CD8-positive, alpha-beta memory T cell (primary cell): ENCODE measurements around the gene CD14. TPM values are rescaled to one million over a fixed set of nuclear protein-coding genes. Genes with fewer than 3 reads are reported as not detected.
"Not testable (repeated sequence)": the region's sequence is repeated elsewhere in the genome, so short reads cannot be mapped to it uniquely, and the experiment has no call there.

Experiments
- CTCF ChIA-PET: fragments of 350-600 bp; sonication (Branson Sonifier 250); formaldehyde crosslinking; loops from one replicate; lab custom pipeline; 2021; ENCODE audit warnings: antibody characterized with exemption; lab: Charles Lee
- POLR2A ChIA-PET: fragments of 350-600 bp; sonication (Branson Sonifier 250); formaldehyde crosslinking; loops from one replicate; lab custom pipeline; 2021; ENCODE audit warnings: antibody characterized with exemption; lab: Charles Lee
- DNase-seq, 5 donors: peaks; one replicate each; pipeline versions ENCODE4 v3.0.0 to v3.0.0-alpha.2; 2020 to 2022; ENCODE audit warnings: mixed read lengths in 1 of 5
- H3K27ac ChIP-seq: one replicate; pipeline ENCODE4 v1.7.0; 2013; ENCODE audit warnings: low read depth, mild to moderate bottlenecking, low read length, moderate library complexity
- H3K27me3 ChIP-seq: 2 replicates; pipeline ENCODE4 v1.7.0; 2013; ENCODE audit warnings: low read length, mild to moderate bottlenecking; ENCODE audit not compliant: insufficient read depth, poor library complexity, severe bottlenecking
- H3K36me3 ChIP-seq: 2 replicates; pipeline ENCODE4 v1.7.0; 2013; ENCODE audit warnings: mild to moderate bottlenecking, low read length, moderate library complexity; ENCODE audit not compliant: insufficient read depth
- H3K4me1 ChIP-seq: 2 replicates; pipeline ENCODE4 v1.7.0; 2013; ENCODE audit warnings: mild to moderate bottlenecking, low read length, moderate library complexity; ENCODE audit not compliant: insufficient read depth
- H3K4me3 ChIP-seq: 2 replicates; pipeline ENCODE4 v1.7.0; 2013; ENCODE audit warnings: mild to moderate bottlenecking, low read length
- H3K9me3 ChIP-seq: 2 replicates; pipeline ENCODE4 v1.7.0; 2013; ENCODE audit warnings: mild to moderate bottlenecking, low read length
- H3K27ac Mint-ChIP-seq, 8 donors: one replicate each; pipeline ENCODE4 v1.8.0; 2020 to 2021; ENCODE audit warnings: mixed read lengths in 8 of 8, mild to moderate bottlenecking in 6 of 8, inconsistent platforms in 3 of 8, moderate library complexity in 3 of 8
- H3K27me3 Mint-ChIP-seq, 2 donors: one replicate each; pipeline ENCODE4 v1.8.0; 2020 to 2021; ENCODE audit warnings: mixed read lengths in 2 of 2, mild to moderate bottlenecking in 1 of 2, moderate library complexity in 1 of 2
- H3K36me3 Mint-ChIP-seq, 3 donors: one replicate each; pipeline ENCODE4 v1.8.0; 2020 to 2021; ENCODE audit warnings: mixed read lengths in 3 of 3, inconsistent platforms in 1 of 3, mild to moderate bottlenecking in 1 of 3
- H3K4me1 Mint-ChIP-seq, 3 donors: one replicate each; pipeline ENCODE4 v1.8.0; 2020 to 2021; ENCODE audit warnings: mixed read lengths in 3 of 3, inconsistent platforms in 1 of 3, mild to moderate bottlenecking in 1 of 3
- H3K4me3 Mint-ChIP-seq, 7 donors: one replicate each; pipeline ENCODE4 v1.8.0; 2020 to 2021; ENCODE audit warnings: mixed read lengths in 7 of 7, mild to moderate bottlenecking in 6 of 7, moderate library complexity in 4 of 7, inconsistent platforms in 2 of 7
- H3K9me3 Mint-ChIP-seq, 5 donors: one replicate each; pipeline ENCODE4 v1.8.0; 2020 to 2022; ENCODE audit warnings: mixed read lengths in 5 of 5, mild to moderate bottlenecking in 3 of 5, moderate library complexity in 2 of 5, inconsistent platforms in 1 of 5
- polyA plus RNA-seq: library from polyadenylated mRNA; unstranded; fragments of 300-500 nt; fragmentation: Illumina TruSeq; gene quantifications from one replicate; pipeline ENCODE4 v1.2.3, GENCODE V29; 2021
- total RNA-seq, 2 experiments: library from RNA; stranded (reverse); gene quantifications; one replicate each; pipeline ENCODE4 v1.2.3, GENCODE V29; 2021

CD14 gene
- total and polyA plus RNA-seq, 3 experiments from 2014 or later: 0.43 to 3.3 (median 3.1) TPM

- Mint-ChIP-seq H3K27me3 (peaks cover 0 to 2% of the 10 kb centered on the region in 2 donors), H3K36me3 (peaks cover 11 to 89% (median 16%) of the 10 kb centered on the region in 3 donors), H3K27ac (peak overlapping the region in 2 of 8 donors; percentile 34 to 52), H3K9me3 (no peaks in the 10 kb centered on the region), H3K4me3 (no peak overlapping the region), H3K4me1 (peaks cover 15 to 20% (median 18%) of the 10 kb centered on the region in 3 donors)
- Histone ChIP-seq H3K4me3 (no peak overlapping the region), H3K4me1 (peaks cover 6% of the 10 kb centered on the region), H3K9me3 (no peaks in the 10 kb centered on the region), H3K27ac (no peak overlapping the region), H3K27me3 (no peaks in the 10 kb centered on the region), H3K36me3 (peaks cover 38% of the 10 kb centered on the region)
- DNase-seq: no peak
- POLR2A ChIA-PET: no interaction called here
- CTCF ChIA-PET: interaction anchor here (1.4 kb wide), 1 partner anchor 309 kb away, joined by 3 read pairs; no protein-coding TSS in a partner anchor
Observed at GRCh38 chr5:140671472-140672125, 38.6 kb upstream of the CD14 start.

DNA sequence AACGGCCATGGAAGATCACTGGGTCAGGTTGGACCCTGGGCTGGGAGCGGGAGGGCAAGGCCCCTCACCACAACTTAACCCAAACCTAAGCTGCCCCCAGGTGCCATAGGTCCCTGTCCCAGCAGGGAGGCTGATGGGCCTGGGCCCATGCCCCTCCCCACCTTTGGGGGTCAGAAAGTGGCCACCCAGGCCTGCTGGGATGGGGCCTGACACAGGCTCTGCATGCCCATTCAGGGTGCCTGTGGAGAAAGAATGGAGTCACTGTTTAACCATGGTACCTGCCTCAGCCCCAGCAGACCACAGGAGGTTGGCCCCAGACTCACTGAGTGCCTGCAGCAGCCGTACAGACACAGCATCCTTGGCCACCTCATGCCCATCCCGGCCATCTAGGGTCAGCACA lies 38.1 kb upstream of the CD14 start:
- Mint-ChIP-seq H3K36me3 (peaks cover 13 to 86% (median 14%) of the 10 kb centered on the region in 3 donors), H3K27ac (peak overlapping the region in 1 of 8 donors; percentile 60), H3K4me1 (peaks cover 20 to 26% (median 22%) of the 10 kb centered on the region in 3 donors)
- H3K27ac ChIP-seq, H3K4me3 Mint-ChIP-seq, H3K27me3 ChIP-seq, H3K9me3 ChIP-seq, H3K9me3 Mint-ChIP-seq, DNase-seq, POLR2A ChIA-PET, H3K4me3 ChIP-seq, H3K27me3 Mint-ChIP-seq: not testable (repeated sequence)
- peaks cover 33% of the 10 kb centered on the region for H3K36me3 ChIP-seq
- peaks cover 12% of the 10 kb centered on the region for H3K4me1 ChIP-seq
- CTCF ChIA-PET: interaction anchor here (1.4 kb wide), 1 partner anchor 308 kb away, joined by 3 read pairs; no protein-coding TSS in a partner anchor

DNA sequence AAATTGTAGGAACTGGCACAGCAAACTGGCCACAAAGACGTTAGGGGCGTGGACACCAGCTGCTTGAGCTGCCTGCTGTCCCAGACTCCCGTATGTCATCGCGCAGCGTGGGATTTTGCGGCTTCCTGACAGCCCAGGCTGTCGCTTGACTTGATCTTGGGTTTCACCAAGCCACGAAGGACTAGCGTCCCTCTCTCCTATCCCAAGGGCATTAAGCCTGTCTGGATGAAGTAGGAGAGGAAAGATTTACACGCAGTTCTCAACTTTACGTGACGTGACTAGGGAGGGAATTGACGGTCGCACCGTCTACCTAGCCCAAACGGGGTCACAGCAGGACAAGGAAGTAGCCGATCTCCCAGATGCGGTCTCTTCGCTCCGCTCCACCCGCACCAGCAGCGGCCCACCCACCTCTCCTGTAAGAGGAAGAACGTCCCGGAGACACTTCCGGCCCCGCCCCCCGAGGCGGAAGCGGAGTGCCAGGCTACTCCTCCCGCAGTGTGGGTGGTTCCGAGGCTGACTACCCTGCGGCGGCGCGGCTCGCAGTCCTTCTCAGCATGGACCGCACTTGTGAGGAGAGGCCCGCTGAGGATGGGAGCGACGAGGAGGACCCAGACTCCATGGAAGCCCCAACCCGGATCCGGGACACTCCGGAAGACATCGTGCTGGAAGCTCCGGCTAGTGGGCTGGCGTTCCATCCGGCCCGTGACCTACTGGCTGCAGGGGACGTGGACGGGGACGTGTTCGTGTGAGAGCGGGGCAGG lies 31.6 kb upstream of the CD14 start, which contains the start of gene WDR55:
WDR55 (plus strand) TSS at position 546 of the 761 bp plus-strand sequence; CDS start at position 555, 9 bp downstream.
- H3K27ac ChIP-seq: peak within 1 kb of the TSS; percentile 91
- ChIA-PET CTCF (interaction anchor here (0.8 to 1.4 kb wide), 4 partner anchors 25 to 263 kb away, joined by 3 read pairs; partner anchors contain the start of genes ANKHD1 and TMCO6), POLR2A (interaction anchor here (0.8 to 3.9 kb wide), 4 partner anchors 11 to 262 kb away, joined by 3 to 16 read pairs (median 4); partner anchors contain the start of genes ANKHD1, IK, NDUFA2 and ZMAT2)
- Mint-ChIP-seq H3K36me3 (peaks cover 0 to 83% (median 20%) of the 10 kb centered on the region in 3 donors), H3K27ac (peak within 1 kb of the TSS; percentile 97 to 100 (median 99)), H3K4me3 (peak within 1 kb of the TSS; percentile 93 to 100 (median 98)), H3K9me3 (no peaks in the 10 kb centered on the region), H3K27me3 (peaks cover 0 to 1% of the 10 kb centered on the region in 2 donors), H3K4me1 (peaks cover 33 to 41% (median 39%) of the 10 kb centered on the region in 3 donors)
- peaks cover 24% of the 10 kb centered on the region for H3K4me1 ChIP-seq
- DNase-seq: peak; percentile 94 to 97 (median 95)
- peak within 1 kb of the TSS; percentile 84 for H3K4me3 ChIP-seq
- no peaks in the 10 kb centered on the region for H3K9me3 ChIP-seq
- no peaks in the 10 kb centered on the region for H3K27me3 ChIP-seq
- H3K36me3 ChIP-seq: peaks cover 48% of the 10 kb centered on the region

DNA sequence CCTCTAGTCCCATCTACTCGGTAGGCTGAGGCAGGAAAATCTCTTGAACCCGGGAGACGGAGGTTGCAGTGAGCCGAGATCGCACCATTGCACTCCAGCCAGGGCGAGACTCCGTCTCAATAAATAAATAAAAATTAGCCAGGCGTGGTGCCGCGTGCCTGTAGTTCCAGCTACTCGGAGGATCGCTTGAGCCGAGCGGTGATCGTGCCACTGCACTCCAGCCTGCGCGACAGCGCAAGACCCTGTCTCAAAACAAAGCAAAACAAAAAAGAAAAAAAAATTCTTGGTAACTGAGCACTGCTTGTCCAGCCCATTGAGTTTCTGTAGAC lies 31.0 kb upstream of the CD14 start:
- peaks cover 24% of the 10 kb centered on the region for H3K4me1 ChIP-seq
- ChIA-PET POLR2A (interaction anchor here (0.8 to 3.9 kb wide), 4 partner anchors 11 to 262 kb away, joined by 3 to 16 read pairs (median 4); partner anchors contain the start of genes ANKHD1, IK, NDUFA2 and ZMAT2), CTCF (interaction anchor here (0.8 to 1.4 kb wide), 3 partner anchors 25 to 263 kb away, joined by 3 read pairs; partner anchors contain the start of genes ANKHD1 and TMCO6)
- DNase-seq: no peak
- H3K27ac ChIP-seq: peak overlapping the region; percentile 91
- Mint-ChIP-seq H3K36me3 (peaks cover 1 to 83% (median 22%) of the 10 kb centered on the region in 3 donors), H3K4me1 (peaks cover 33 to 41% (median 39%) of the 10 kb centered on the region in 3 donors), H3K4me3 (peak overlapping the region; percentile 93 to 100 (median 98)), H3K27me3 (peaks cover 0 to 1% of the 10 kb centered on the region in 2 donors), H3K27ac (peak overlapping the region; percentile 97 to 100 (median 99)), H3K9me3 (no peaks in the 10 kb centered on the region)
- H3K36me3 ChIP-seq: peaks cover 52% of the 10 kb centered on the region
- no peaks in the 10 kb centered on the region for H3K9me3 ChIP-seq
- peak overlapping the region; percentile 84 for H3K4me3 ChIP-seq
- H3K27me3 ChIP-seq: no peaks in the 10 kb centered on the region

GRCh38 chr5:140660371-140660770 lies 27.4 kb upstream of the CD14 start:
- CTCF ChIA-PET, POLR2A ChIA-PET, H3K27me3 Mint-ChIP-seq, H3K4me3 Mint-ChIP-seq, H3K27ac ChIP-seq, DNase-seq, H3K9me3 Mint-ChIP-seq, H3K27me3 ChIP-seq, H3K4me1 ChIP-seq, H3K9me3 ChIP-seq, H3K4me3 ChIP-seq: not testable (repeated sequence)
- H3K36me3 Mint-ChIP-seq: peaks cover 4 to 83% (median 29%) of the 10 kb centered on the region in 3 donors
- peaks cover 66% of the 10 kb centered on the region for H3K36me3 ChIP-seq
- peaks cover 11 to 16% (median 12%) of the 10 kb centered on the region in 3 donors for H3K4me1 Mint-ChIP-seq
- H3K27ac Mint-ChIP-seq: peak overlapping the region in 4 of 8 donors; percentile 4 to 70 (median 62)

- Mint-ChIP-seq H3K27ac (peak overlapping the region in 3 of 8 donors; percentile 10 to 82 (median 70)), H3K4me1 (peaks cover 3 to 13% (median 6%) of the 10 kb centered on the region in 3 donors), H3K9me3 (no peaks in the 10 kb centered on the region), H3K27me3 (no peaks in the 10 kb centered on the region), H3K4me3 (peak overlapping the region in 1 of 7 donors; percentile 6), H3K36me3 (peaks cover 9 to 87% (median 35%) of the 10 kb centered on the region in 3 donors)
- H3K9me3 ChIP-seq: no peaks in the 10 kb centered on the region
- H3K27me3 ChIP-seq: no peaks in the 10 kb centered on the region
- peaks cover 81% of the 10 kb centered on the region for H3K36me3 ChIP-seq
- H3K27ac ChIP-seq: no peak overlapping the region
- CTCF ChIA-PET: no interaction called here
- H3K4me1 ChIP-seq: no peaks in the 10 kb centered on the region
- no peak for DNase-seq
- no peak overlapping the region for H3K4me3 ChIP-seq
- POLR2A ChIA-PET: no interaction called here
Observed at GRCh38 chr5:140658870-140659269, 25.9 kb upstream of the CD14 start.

DNA sequence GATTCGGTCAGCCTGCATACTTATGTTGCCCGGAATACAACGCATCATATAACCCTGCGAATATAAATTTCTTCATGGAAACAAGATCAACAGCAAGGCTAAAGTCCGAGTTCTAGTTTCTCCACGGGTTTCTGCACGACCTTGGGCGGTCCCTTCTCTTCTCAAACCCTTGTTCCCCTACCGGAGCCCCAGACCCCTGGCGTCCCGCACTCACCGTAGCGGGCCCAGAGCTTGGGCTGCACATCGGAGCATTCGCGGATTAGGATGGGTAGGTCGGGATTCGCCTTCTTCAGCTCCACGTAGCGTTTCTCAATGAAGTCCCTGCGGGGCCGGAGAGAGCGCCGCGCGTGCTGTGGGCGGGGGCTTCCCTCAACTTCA lies 14.1 kb upstream of the CD14 start:
- H3K9me3 ChIP-seq: no peaks in the 10 kb centered on the region
- H3K4me3 Mint-ChIP-seq: peak overlapping the region; percentile 93 to 100 (median 99)
- H3K4me1 Mint-ChIP-seq: peaks cover 37 to 70% (median 62%) of the 10 kb centered on the region in 3 donors
- peak overlapping the region; percentile 92 for H3K4me3 ChIP-seq
- POLR2A ChIA-PET: interaction anchor here (0.7 to 2.7 kb wide), 15 partner anchors 8 to 980 kb away, joined by 3 to 16 read pairs (median 8); partner anchors contain the start of genes ANKHD1, APBB3, CD14 and DND1
- peaks cover 31% of the 10 kb centered on the region for H3K36me3 ChIP-seq
- no peaks in the 10 kb centered on the region for H3K9me3 Mint-ChIP-seq
- H3K27me3 Mint-ChIP-seq: peaks cover 0 to 2% of the 10 kb centered on the region in 2 donors
- peak overlapping the region; percentile 94 to 100 (median 100) for H3K27ac Mint-ChIP-seq
- H3K27ac ChIP-seq: peak overlapping the region; percentile 97
- no peaks in the 10 kb centered on the region for H3K27me3 ChIP-seq
- H3K36me3 Mint-ChIP-seq: peaks cover 6 to 82% (median 11%) of the 10 kb centered on the region in 3 donors
- peaks cover 29% of the 10 kb centered on the region for H3K4me1 ChIP-seq
- no peak for DNase-seq
- CTCF ChIA-PET: interaction anchor here (0.8 to 2.2 kb wide), 11 partner anchors 8 to 274 kb away, joined by 3 to 21 read pairs (median 5); partner anchors contain the start of genes ANKHD1, CD14, EIF4EBP3 and HARS1
